NCI-H524 treated with DMSO at 0.1 percent for 48 hours (cell line): ENCODE data around the gene SERPIND1.
"Not testable (repeated sequence)": the region's sequence is repeated elsewhere in the genome, so short reads cannot be mapped to it uniquely, and the experiment has no call there.

Experiments used
- DNase-seq: peaks from one replicate; lab custom pipeline; 2025; lab: John Stamatoyannopoulos, UW

Gene SERPIND1

GRCh38 chr22:20815477-20816050 lies 41.7 kb downstream of the SERPIND1 start:
- DNase-seq, result no peak

- no peak for DNase-seq
Observed at GRCh38 chr22:20816559-20816958, 42.6 kb downstream of the SERPIND1 start.

DNA sequence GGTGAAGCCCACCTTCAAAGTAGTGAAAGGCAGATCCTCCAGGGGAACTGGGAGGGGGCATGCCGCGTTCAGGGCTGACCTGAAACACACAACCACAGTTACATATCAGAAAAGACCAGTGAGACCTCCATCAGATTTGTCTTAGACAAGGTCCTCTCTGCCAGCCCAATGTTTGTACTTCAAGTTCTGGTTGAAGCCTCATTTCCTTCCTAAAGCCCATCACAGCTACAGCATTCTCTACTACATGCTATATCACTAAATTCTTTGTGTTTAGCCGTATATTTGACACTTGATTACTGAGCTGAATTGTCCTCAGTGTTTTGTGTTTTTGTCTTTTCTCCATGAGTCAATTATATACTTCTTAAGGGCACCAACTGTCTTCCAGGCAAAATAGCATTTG lies 44.6 kb downstream of the SERPIND1 start:
- DNase-seq, result no peak

DNA sequence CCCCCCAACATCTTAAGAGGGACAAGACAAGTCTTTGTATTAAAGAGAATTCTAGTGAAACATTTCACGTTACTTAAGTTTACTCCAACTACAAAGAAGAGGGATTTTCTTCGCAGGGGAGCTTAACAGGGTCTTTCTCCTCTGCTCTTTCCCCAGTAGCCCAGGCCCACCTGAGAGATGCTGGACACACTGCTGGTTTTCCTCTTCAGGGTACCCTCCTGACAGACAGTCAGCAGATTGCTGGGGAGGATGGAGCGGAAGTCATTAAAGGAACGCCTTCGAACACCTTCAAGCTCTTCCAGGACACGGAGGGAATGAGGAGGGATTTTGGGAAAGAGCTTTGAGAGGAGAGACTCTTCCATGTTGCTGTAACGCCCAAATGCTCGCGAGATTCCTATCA lies 45.6 kb downstream of the SERPIND1 start:
- DNase-seq, result no peak

DNA sequence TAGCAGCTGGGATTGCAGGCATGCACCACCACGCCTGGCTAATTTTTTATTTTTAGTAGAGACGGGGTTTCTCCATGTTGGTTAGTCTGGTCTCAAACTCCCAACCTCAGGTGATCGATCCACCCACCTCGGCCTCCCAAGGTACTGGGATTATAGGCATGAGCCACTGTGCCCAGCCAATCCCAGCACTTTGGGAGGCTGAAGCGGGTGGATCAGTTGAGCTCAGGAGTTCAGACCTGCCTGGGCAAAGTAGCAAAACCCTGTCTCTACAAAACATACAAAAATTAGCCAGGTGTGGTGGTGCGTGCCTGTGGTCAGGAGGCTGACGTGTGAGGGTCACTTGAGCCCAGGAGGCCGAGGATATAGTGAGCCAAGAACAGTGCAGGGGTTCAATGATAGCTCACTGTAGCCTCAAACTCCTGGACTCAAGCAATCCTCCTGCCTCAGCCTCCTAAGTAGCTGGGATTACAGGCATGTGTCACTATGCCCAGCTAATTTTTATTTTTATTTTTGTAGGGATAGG lies 47.9 kb downstream of the SERPIND1 start:
- not testable (repeated sequence) for DNase-seq

DNA sequence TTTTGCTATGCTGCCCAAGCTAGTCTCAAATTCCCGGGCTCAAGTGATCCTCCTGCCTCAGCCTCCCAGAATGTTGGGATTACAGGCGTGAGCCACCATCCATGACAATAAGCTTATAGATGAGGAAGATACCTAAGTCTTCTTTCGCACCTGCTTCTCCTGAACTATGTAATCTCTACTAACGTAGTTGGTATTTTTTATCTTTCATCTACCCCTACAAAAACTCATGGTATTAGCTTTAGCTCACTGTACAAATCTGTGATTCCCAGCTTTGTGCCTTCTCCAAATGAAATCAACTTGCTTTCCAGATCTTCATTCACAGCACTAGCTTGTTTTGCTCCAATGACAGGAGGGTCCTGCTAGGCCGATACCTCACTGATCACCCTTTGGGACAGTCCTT lies 48.3 kb downstream of the SERPIND1 start:
- no peak for DNase-seq

DNA sequence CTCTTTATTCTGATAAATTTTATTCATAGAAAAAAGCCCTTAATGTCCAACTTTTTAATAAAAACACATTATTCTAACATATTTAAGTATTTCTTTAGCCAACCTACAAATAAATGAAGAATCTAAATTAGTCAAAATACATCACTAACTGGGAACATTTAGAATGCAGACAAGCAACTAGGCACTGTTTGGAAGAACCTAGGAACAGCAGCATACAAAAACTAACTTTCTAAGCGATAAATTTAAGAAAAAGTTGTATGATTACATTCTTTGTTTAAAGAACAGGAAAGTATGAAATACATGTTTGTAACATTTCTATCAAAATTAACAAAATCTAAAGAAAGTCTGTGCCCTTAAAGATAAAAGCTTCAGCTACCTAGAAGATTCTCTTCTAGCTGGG lies 49.4 kb downstream of the SERPIND1 start:
- no peak for DNase-seq

DNA sequence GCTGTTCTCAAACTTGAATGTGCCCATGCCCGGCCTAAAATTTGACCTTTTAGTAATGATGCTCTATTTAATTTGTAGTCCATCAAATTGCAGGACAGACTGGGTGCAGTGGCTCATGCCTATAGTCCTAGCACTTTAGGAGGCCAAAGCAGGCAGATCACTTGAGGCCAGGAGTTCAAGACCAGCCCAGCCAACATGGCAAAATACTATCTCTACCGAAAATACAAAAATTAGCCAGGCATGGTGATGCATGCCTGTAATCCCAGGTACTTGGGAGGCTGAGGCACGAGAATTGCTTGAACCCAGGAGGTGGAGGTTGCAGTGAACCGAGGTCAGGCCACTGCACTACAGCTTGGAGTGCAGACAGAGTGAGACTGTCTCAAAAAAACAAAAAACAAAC lies 51.3 kb downstream of the SERPIND1 start:
- DNase-seq, result not testable (repeated sequence)

- DNase-seq, result no peak
Observed at GRCh38 chr22:20825624-20826023, 51.7 kb downstream of the SERPIND1 start.

DNA sequence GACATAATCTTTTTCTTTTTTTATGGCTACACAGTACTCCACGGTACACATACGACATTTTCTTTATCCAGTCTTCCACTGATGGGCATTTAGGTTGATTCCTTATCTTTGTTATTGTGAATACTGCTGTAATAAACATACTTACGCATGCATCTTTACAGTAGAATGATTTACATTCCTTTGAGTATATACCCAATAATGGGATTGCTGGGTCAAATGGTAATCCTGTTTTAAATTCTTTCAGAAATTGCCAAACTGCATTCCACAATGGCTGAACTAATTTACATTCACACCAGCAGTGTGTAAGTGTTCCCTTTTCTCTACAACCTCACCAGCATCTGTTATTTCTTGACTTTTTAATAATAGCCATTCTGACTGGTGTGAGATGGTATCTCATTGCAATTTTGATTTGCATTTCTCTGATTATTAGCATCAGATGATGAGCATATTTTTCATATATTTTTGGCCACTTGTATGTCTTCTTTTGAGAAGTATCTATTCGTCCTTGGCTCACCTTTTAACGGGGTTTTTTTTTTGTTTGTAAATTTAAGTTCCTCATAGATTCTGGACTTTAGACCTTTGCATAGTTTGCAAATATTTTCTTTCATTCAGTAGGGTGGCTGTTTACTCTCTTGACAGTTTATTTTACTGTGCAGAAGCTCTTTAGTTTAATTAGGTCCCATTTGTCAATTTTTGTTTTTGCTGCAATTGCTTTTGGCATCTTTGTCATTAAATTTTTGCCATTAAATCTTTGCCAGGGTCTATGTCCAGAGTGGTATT lies 52.6 kb downstream of the SERPIND1 start:
- DNase-seq, result not testable (repeated sequence)

- DNase-seq, result no peak
Observed at GRCh38 chr22:20829491-20830134, 55.7 kb downstream of the SERPIND1 start.

- DNase-seq, result no peak
Observed at GRCh38 chr22:20833225-20833665, 59.3 kb downstream of the SERPIND1 start.

- no peak for DNase-seq
Observed at GRCh38 chr22:20834206-20834605, 60.3 kb downstream of the SERPIND1 start.

- no peak for DNase-seq
Observed at GRCh38 chr22:20834725-20835124, 60.8 kb downstream of the SERPIND1 start.
